GM12874 (cell line): ENCODE results near the gene TFDP2.

Source experiments
- CTCF ChIP-seq: IDR thresholded peaks from 2 replicates; pipeline ENCODE4 v1.5.1; 2011; ENCODE audit warnings: low read depth, mild to moderate bottlenecking, control low read depth, low read length, moderate library complexity; ENCODE audit not compliant: insufficient read depth

TFDP2 gene

GRCh38 chr3:142007710-142008399 is 141.5 kb downstream of the TFDP2 start:
- TF ChIP-seq CTCF = no peak

GRCh38 chr3:142004025-142004424 is 145.3 kb downstream of the TFDP2 start:
- no peak for TF ChIP-seq CTCF

GRCh38 chr3:142003291-142003690 is 146.1 kb downstream of the TFDP2 start:
- TF ChIP-seq CTCF = no peak

- TF ChIP-seq CTCF = no peak
Measured at GRCh38 chr3:142000325-142000870, 148.9 kb downstream of the TFDP2 start.

- no peak for TF ChIP-seq CTCF
Measured at GRCh38 chr3:141998669-141999290, 150.6 kb downstream of the TFDP2 start.

- TF ChIP-seq CTCF = no peak
Measured at GRCh38 chr3:141996437-141996836, 152.9 kb downstream of the TFDP2 start.

GRCh38 chr3:141994856-141995255 is 154.5 kb downstream of the TFDP2 start:
- no peak for TF ChIP-seq CTCF
